ENCODE measurements around the gene AHCY.
"Not testable (repeated sequence)": the region's sequence is repeated elsewhere in the genome, so short reads cannot be mapped to it uniquely, and the experiment has no call there.

The AHCY gene

GRCh38 chr20:34302723-34303533 lies at the start of gene AHCY:
TSS of gene AHCY (minus strand) at chr20:34303355. CDS start at chr20:34303270, 85 bp downstream.
- peak; percentile 97 for DNase-seq

- no peak for DNase-seq
These were observed 46.9 kb upstream of the AHCY start for GRCh38 chr20:34350095-34350494.

GRCh38 chr20:34347571-34347970 lies 44.4 kb upstream of the AHCY start:
- no peak for DNase-seq

- DNase-seq, result not testable (repeated sequence)
These were observed 43.3 kb upstream of the AHCY start for GRCh38 chr20:34346533-34346865.

GRCh38 chr20:34345839-34346532 lies 42.8 kb upstream of the AHCY start:
- DNase-seq, result not testable (repeated sequence)

- DNase-seq, result no peak
These were observed 42.2 kb upstream of the AHCY start for GRCh38 chr20:34345402-34345736.

GRCh38 chr20:34344238-34344637 lies 41.1 kb upstream of the AHCY start:
- no peak for DNase-seq

GRCh38 chr20:34343458-34344211 lies 40.5 kb upstream of the AHCY start:
- DNase-seq, result no peak

GRCh38 chr20:34341199-34341598 lies 38.0 kb upstream of the AHCY start:
- DNase-seq, result not testable (repeated sequence)

- DNase-seq, result not testable (repeated sequence)
These were observed 37.6 kb upstream of the AHCY start for GRCh38 chr20:34340726-34341125.

- DNase-seq, result no peak
These were observed 35.0 kb upstream of the AHCY start for GRCh38 chr20:34337982-34338726.

GRCh38 chr20:34337544-34337943 lies 34.4 kb upstream of the AHCY start:
- DNase-seq, result no peak

- DNase-seq, result no peak
These were observed 31.7 kb upstream of the AHCY start for GRCh38 chr20:34334654-34335407.

GRCh38 chr20:34333786-34334185 lies 30.6 kb upstream of the AHCY start:
- DNase-seq, result no peak

- no peak for DNase-seq
These were observed 29.2 kb upstream of the AHCY start for GRCh38 chr20:34332262-34332920.

- no peak for DNase-seq
These were observed 28.7 kb upstream of the AHCY start for GRCh38 chr20:34331838-34332237.

GRCh38 chr20:34330861-34331544 lies 27.8 kb upstream of the AHCY start:
- DNase-seq, result not testable (repeated sequence)

- no peak for DNase-seq
These were observed 25.9 kb upstream of the AHCY start for GRCh38 chr20:34328928-34329677.

- DNase-seq, result not testable (repeated sequence)
These were observed 25.1 kb upstream of the AHCY start for GRCh38 chr20:34328207-34328606.

- DNase-seq, result no peak
These were observed 21.4 kb upstream of the AHCY start for GRCh38 chr20:34324541-34324940.
